Inflammatory macrophage treated with lipopolysaccharide for 1 hour (primary cell): ENCODE measurements around the gene TRAPPC10.
A peak's percentile ranks its signal among the peaks of the same experiment; 100 is the strongest.
"Not testable (repeated sequence)": the region's sequence is repeated elsewhere in the genome, so short reads cannot be mapped to it uniquely, and the experiment has no call there.

Source experiments
- DNase-seq, 2 donors: peaks; one replicate each; pipeline ENCODE4 v3.0.0-alpha.2; 2020 to 2022

The TRAPPC10 gene

DNA sequence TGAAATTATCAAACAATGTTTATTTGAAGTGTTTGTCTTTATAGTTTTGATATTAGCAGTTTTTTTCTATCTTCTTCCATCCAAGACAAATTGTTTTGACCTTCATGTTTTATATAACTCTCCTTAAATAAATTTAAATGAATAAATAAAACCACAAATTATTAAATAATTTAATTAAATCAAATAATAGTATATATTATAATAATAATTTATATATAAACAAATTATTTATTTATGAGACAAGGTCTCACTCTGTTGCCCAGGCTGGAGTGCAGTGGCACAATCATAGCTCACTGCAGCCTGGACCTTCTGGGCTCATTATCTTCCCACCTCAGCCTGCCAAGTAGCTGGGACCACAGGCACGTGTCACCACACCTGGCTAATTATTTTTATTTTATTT lies 82.7 kb downstream of the TRAPPC10 start:
- no peak for DNase-seq

DNA sequence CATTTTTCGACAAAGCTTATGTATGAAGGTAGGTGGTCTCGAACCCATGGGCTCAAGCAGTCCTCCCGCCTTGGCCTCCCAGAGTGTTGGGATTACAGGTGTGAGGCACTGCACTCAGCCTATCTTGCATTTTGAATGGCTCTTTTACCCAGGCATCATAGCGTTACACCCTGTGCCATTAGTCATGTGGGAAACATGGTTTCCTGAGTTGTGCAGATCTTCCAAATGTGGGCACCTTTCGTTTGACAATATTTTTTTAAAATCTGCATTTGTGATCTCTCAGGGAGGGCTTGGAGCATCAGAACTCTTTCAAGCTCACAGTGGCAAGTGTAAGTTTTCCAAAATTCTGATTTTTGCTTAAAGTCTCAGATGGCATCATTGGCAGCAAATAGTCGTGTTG lies 86.4 kb downstream of the TRAPPC10 start:
- DNase-seq = not testable (repeated sequence)

DNA sequence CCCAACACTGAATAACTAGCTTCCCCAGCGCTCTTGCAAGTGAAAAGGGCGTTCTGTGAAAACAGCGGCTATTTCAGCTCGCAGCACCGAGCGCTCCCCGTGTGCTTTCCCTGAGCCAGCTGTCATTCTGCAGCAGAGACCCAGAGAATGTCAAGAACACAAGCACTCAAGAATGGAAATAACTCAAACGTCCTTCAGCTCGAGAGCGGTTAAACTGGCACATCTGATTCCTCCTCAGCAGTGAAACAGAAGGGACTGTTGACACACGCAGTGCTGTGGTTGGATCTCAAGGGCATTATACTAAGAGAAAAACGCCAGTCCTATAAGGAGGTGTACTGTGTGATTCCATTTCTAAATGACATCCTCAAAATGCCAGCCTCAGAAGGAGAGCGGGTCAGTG lies 86.9 kb downstream of the TRAPPC10 start:
- not testable (repeated sequence) for DNase-seq

DNA sequence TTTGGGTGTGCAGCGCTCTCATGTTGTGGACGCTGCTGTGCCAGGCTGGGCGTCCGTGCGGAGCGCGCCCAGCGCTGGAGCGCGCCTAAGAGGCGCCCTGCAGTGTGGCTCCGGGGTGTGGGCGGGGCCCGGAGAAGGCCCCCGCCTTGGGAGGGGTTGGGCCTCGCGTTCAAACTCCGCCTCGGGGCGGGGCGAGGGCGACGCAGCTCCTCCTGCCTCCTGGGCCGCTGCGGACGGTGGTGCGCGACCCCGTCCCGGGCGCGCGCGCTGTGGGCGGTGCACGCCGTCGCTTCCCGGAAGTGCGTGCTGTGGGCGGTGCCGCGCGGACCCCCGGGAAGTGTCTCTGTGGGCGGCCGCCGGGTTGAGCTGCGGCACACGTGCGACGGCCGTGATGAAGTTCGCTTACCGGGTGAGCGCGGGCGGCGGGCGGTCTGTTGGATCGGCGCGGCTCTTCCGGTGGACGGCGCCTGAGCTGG lies 95.0 kb downstream of the TRAPPC10 start, which contains the start of gene PWP2:
TSS of gene PWP2 (plus strand) at position 374 of the 476 bp plus-strand sequence. CDS start at position 392, 18 bp downstream.
- not testable (repeated sequence) for DNase-seq

DNA sequence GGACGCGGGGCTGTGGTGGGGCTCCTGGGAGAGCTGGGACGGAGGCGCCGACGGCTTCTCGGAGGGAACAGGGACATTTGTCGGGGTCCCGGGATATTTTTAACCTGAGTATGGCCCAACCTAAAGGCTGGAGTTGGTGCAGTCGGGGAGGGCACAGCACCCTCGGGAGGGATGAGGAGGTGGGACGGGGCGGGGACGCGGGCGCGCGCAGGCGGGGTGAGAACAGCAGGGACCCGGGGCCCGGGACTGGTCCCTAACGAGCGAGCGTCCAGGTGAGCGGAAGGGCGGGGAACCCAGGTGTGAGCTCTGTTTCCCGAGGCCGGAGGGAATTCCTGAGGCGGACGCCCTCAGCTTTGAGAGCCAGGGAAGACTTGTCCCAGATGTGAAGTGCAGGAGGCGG lies 95.5 kb downstream of the TRAPPC10 start:
- DNase-seq = not testable (repeated sequence)

DNA sequence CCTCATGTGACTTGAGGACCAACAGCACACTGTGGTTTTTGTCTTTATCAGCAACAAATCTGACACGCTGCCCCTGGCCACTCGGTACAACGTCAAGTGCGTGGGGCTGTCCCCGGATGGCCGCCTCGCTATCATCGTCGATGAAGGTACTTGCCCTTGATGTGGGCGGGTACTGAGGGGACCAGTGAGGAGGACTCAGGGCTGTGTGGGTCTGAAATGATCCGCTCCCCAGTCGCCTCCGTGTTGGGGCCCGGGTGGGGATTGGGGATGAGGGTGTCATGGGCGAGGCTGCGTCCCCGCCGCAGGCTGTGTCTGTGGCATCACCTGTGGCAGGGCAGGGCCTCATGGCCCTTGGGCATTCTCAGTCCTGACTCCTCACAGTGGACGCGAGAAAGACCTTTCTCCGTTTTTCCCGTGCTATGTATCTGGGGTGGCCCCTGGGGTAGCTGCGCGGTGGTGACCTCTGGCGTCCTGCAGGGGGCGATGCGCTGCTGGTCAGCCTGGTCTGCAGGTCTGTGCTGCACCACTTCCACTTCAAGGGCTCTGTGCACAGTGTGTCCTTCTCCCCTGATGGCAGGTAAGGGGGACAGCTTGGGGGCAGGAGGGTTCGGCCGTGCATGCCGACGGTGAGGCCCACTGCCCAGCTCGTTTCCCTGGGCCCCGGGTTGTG lies 101.7 kb downstream of the TRAPPC10 start:
- not testable (repeated sequence) for DNase-seq

DNA sequence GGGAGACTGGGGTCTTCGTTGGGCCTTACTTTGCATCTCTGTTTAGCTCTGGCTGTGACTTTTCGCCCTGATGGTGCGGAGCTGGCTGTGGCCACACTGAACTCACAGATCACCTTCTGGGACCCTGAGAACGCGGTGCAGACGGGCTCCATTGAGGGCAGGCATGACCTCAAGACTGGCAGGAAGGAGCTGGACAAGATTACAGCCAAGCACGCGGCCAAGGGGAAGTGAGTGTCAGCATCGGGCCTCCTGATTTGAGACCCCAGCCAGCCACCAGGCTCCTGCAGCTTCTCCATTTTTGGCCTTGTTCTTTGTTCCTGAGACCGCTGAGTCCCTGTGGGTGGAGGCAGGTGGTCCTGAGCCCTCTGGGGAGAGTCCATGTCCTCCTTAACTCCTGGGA lies 110.0 kb downstream of the TRAPPC10 start:
- not testable (repeated sequence) for DNase-seq

DNA sequence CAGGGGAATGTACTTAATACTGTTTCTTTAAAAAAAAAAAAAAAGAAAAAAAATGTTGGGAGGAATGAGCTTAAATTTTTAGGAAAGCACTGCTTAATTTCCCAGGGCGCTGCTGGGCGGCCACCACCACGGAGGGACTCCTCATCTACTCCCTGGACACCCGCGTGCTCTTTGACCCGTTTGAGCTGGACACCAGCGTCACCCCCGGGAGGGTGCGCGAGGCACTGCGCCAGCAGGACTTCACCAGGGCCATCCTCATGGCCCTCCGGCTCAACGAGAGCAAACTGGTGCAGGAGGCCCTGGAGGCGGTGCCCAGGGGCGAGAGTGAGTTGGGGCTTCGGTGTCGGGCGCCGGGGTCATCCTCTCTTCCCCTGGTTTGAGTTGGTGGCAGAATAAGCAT lies 115.7 kb downstream of the TRAPPC10 start:
- not testable (repeated sequence) for DNase-seq

DNA sequence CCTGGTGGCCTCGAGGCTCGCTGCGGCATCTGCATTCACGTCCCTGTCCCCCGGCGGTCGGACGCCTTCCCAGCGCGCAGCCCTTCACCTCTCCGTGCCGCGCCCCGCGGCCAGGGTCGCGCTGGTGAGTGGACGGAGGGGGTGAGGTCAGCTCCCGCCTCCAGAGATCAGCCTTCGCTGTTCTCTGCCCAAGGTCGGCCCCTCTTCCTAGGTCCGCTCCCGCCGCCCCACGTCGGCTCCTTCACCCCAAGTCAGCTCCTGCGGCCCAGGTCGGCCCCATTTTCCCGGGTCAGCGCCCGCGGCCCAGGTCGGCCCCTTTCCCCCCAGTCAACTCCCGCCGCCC lies 121.6 kb downstream of the TRAPPC10 start:
- not testable (repeated sequence) for DNase-seq

DNA sequence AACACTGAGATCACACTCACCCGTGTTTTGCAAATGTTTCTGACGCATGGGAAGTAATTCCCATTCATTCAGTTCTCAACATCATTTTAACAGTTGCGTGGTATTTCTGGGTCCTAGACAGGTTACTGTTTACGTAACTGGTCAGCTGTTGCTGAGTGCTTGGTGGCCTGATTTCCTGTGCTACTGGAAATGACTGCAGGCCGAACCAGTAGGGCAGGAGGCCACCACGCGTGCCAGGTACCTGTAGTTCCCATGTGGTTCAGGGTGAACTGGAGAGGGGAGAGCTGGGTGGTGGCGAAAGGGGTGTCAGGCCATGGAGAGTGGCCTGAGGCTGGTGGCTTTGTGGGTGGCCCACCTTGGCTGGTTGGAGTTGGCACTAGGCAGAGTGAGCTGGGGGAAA lies 122.6 kb downstream of the TRAPPC10 start:
- DNase-seq = not testable (repeated sequence)

DNA sequence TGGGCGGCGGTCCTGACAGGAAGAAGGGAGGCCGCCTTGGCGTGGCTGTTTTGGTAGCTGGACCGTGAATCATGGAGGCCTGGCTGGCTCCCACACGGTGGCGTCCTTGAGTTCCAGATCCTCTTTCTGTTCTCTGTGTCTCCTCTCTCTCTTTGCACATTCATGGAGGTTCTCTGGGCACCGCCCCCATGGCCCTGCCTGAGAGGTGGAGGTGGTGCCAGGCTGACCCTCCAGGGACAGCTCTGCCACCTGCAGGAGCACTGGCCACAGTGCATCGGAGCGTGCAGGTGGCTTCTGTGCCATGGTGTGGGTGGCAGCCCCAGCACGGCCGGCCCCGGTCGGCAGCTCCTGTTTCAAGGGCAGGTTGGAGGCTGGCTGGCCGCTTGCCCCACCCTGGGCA lies 125.9 kb downstream of the TRAPPC10 start:
- not testable (repeated sequence) for DNase-seq

DNA sequence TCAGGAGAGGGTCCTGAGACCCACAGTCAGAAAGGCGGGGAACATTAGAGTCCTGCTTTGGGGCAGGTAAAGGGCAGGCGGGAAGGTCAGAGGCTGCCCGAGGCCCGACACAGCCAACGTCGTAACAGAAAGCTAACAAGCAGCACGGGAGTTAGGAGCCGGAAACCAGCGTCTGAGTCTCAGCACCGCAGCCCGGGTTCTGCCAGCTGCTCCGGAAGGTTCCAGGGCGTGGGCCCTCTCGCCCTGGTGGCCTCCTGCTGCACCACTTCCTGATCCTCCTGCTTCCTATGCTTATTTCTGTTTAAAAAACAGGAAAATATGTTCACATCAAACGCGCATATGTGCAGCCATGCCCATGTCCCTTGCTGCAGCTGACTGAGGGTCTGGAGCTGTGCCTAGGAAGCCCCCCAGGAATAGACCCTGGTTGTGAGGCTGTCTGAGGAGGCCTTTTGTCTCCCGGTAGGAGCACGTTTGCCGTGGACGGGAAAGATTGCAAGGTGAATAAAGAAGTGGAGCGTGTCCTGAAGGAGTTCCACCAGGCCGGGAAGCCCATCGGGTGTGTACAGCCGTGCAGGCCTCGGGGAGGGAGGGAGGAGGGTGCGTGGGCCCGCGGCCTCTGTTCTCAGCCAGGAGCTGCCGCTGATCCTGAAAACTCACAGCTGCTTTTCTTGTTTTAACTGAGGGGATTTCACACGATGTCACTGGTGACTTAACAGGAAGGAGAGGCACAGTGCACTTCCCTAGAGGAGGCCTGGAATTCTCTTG lies 127.9 kb downstream of the TRAPPC10 start:
- DNase-seq = peak in 1 of 2 donors; percentile 24

DNA sequence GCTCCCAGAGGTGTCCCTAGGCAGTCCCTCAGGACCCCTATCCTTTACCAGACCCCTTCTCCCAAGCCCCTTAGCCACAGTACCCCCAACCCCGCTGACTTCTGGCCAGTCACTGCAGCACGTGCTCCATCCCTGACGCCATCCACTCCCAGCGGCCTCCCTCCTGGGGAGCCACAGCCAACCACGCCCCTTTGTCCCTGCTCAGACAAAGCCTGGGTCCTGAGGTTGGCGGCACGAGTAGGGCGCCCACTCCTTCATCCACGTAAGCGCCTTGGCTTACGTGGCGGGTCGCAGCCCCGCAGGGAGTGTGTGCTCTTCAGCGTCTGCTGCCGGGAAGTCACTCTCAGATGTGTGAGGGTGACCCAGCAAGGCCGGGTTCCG lies 128.4 kb downstream of the TRAPPC10 start:
- DNase-seq = not testable (repeated sequence)

DNA sequence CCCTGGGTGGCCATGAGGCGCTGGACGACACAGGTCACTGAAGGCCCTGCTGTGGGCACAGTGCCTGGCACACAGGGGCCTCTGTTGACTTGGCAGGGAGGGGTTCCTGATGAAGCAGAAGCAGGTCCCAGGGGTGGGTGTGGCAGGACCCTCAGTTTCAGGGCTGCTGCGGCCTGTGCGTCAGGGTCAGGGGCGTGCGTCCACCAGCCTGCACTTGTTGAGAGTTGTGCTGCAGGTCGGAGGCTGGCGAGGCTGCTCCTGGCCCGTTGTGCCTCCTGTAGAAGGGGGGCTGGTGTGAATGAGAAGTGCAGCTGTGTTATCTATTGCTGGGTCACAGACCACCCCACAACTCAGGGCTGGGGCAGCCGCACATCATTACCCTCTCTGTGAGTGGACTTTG lies 130.4 kb downstream of the TRAPPC10 start:
- DNase-seq = not testable (repeated sequence)

DNA sequence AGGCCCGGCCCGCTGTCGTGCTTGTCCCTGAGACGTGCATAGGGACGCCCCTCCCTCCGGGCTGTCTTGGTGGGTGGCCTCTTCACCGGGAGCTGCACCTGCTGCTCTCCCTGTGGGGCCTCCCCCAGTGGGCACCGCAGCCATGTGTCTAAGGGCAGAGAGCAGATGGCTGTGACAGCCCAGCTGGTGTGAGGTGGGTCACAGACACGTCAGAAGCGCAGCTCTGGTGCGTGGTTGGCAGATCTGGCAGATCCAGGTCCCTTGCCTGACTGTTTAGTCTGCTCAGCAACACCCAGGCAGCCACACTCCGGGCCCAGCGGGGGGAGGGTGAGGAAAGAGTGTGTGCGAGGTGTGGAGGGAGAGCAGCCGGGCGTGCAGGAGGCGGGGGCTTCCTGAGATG lies 131.3 kb downstream of the TRAPPC10 start:
- DNase-seq = not testable (repeated sequence)

DNA sequence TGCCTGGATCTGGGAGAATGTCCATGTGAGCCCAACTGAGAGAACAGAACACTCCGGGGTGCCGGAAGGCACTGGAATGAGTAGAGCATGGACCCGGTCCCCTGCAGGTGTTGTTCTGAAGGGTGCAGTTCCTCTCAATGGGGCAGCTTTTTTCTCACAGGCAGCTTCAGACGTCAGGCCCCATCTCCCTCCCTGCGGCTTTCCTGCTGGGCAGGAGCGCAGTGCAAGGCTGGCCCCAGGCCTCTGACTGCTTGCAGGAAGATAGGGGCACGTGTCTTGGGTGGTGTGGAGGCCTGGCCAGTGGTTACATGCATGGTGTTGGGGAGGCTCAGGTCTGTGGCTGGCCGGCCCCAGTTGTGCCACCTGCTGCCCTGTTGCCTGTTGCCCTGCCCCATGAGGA lies 131.9 kb downstream of the TRAPPC10 start:
- not testable (repeated sequence) for DNase-seq

DNA sequence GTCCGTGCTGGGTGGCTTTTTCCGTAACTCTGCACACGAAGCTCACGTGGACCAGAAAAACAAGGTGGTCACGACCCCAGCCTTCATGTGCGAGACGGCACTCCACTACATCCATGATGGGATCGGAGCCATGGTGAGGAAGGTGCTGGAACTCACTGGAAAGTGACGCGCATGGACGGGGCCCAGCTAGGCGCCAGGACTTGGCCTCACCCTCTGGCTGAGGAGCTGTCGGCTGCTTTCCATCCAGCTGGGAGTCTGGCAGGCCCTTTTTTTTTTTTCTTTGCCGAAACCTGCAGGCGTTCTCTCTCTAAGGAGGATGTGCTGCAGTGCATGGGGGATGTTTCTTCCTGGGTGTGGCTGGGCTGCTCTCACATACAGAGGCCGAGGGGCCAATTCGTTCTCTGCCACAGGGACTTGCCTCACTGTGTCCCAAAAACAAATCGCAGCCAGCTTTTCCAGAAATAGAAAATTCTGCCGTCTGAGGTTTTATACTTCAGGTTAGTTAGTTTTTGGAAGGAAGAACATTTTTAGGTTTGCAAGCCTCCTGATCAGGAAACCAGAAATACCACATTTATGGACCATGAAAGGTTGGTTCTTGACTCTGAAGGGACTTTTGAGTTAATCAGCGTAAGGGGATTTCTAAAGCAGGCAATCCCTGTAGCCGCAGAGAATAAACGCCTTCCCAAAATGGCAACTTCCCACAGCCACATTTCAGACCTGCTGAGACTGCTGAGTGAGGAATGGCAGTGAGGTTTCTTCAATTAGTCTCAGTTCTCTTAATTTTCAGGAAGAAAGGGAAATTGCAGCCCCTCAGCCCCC lies 132.9 kb downstream of the TRAPPC10 start:
- not testable (repeated sequence) for DNase-seq

DNA sequence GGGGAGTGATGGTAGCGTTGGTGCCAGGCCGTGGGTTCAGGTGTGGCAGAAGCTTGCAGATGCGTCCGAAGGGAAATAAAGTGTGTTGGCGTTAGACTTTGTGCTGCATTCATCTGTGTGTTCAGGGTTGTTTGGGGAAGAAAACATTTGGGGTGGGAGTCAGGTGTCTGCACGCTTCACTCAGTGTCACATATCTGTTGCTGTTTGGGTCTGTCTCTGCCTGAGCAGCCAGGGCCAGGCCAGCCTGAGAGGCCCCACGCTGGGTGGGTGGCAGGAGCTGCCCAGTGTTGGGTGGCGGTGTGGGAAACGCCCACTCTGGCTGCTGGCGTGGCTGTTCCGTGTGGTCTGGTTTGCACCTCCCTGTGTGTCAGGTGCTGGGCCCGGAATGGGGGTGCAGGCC lies 133.5 kb downstream of the TRAPPC10 start:
- DNase-seq = not testable (repeated sequence)

DNA sequence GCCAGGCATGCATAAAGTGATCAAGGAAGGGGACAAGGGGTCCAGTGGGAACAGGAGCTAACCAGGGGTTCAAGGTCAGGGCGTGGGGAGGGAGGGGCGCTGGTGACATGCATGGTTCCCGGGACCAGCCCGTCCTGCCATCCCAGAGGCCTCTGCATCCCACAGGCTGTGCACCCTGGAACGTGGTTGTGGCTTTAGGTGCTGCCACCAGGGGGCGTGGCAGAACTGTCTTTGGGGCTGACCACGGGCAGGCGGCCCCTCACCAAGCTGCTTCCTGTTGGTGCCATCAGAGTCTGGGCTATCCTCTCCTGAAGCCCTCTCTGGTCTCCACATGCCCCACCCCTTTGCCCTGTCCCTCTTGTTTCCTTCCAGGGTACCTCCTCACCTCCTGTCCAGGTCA lies 135.0 kb downstream of the TRAPPC10 start:
- DNase-seq = not testable (repeated sequence)

DNA sequence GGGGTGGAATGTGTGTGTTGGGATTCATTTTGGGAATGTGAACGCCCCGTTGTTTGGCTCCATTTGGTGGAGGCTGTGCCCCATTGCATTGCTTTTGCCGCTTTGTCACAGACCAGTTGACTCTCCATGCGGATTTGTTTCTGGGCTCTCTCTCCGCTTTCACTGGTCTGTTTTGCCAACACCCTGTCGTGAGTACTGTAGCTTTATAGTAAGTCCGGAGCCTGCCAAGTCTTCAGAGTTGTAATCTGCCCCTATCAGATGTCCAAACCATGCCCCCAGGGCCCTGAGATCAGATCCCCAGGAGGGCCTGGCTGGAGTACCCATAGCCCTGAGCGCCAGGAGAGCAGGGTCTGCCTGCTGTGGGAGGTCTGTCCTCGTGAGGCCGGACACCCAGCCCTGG lies 138.1 kb downstream of the TRAPPC10 start:
- DNase-seq = not testable (repeated sequence)

DNA sequence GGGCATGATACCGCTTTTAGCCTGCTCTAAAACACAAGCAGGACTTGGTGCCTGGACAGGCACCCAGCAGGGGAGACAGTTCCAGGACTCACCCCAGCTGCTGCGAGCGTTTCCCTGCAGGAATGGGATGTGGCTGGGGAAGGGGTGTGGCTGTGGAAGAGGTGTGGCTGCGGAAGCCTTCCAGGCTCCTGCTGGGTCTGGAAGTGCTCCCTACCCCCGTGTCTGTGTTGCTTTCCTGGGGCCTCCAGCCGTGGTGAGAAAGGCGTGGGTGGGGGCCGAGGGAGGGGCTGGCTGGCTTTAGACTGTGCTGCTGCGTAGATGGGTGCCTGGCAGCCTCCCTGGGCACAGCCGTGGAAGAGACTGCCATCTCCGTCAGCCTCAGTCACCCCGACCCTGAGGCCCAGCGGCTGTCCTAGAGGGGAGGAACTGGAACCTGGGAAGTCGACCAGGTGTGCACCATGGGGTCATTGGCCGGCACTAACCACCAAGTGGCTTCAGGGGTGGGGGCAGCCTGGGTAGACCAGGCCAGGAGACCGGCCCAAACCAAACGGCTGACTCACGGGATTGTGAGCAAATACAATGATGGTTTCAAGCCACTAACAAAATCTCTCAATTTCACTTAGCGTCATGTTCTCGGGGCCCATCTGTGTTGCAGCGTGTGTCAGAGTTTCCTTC lies 141.2 kb downstream of the TRAPPC10 start:
- DNase-seq = peak in 1 of 2 donors; percentile 18

DNA sequence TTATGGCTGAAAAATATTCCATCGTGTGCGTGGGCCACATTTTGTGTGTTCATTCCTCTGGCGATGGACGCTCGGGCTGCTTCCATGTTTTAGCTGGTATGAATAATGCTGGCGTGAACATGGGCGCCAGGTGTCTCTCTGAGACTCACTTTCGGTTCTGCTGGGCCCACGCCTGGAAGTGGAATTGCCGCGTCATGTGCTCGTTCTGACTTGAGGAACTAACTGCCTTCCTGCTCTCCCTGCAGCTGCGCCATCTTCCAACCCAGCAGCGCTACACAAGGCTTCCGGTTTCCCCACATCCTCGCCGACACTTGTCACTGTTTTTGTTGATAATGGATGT lies 141.8 kb downstream of the TRAPPC10 start:
- DNase-seq = not testable (repeated sequence)

DNA sequence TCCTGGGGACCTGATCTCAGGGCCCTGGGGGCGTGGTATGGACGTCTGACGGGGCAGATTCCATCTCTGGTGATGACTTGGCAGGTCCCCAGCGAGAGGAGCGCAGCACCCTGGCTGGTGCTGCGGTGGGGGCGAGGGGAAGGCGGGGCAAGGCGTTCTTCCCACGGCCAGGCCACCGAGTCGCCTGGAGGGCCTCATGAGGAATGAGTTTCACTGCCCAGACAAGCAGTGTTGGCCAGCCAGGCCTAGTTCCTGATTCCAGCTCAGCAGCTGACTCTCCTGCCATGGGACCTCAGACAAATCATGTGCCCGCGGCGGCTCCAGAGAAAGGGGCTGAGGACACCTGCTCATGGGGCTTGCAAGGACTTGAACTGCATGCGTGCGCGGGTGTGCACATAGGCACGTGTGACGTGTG lies 142.7 kb downstream of the TRAPPC10 start:
- DNase-seq = not testable (repeated sequence)
